ENCODE data around the gene TCP1.

DNA sequence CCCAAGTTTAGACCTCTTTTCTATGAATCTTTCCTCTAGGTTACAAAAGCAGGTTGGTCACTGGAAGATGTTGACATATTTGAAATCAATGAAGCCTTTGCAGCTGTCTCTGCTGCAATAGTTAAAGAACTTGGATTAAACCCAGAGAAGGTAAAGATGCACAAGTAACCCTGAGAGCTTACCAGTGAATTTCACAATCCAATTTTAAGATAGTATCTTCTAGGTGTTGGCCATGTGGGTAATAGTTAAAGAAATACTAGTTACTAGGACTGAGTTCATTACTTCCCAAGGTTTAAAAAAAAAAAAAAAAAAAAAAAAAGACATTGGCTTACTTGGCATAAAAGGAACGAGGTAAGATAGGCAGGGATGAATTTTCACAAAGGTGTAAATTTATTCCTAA is 11.3 kb downstream of the TCP1 start:
- TF ChIP-seq POLR2A (IDR thresholded peaks at IDR 0.05; ENCODE audit: low read length) (no peak), GATA1 (IDR thresholded peaks at IDR 0.05; ENCODE audit: low read depth, low read length) (no peak)
